Embryonic facial prominence (tissue), 1 donor: ENCODE data around the gene CACNA1S.

Experiments used
- DNase-seq: peaks from one replicate; pipeline ENCODE4 v3.0.0-alpha.2; 2016; ENCODE audit errors: extremely low spot score

The CACNA1S gene

DNA sequence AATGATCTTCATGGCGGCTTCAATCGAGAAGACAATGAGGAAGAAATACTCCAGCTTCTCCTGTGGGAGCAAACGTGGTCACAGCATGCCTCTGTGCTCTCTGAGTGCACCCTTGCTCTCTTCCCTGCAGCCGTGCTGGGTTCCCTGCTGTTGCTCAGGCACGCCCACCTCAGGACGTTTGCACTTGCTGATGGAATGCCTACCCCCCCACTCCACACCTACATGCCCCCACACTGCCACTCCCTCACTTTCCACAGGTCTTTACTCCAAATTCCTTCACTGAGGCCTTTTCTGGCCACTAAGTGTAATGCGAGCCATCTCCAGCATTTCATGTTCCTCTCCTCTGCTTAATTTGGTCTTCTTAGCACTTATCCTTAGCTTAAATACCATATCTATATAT, 18.3 kb downstream of the CACNA1S start:
- DNase-seq = no peak

- no peak for DNase-seq
Measured at GRCh38 chr1:201093561-201093960, 18.7 kb downstream of the CACNA1S start.

- no peak for DNase-seq
Measured at GRCh38 chr1:201092738-201093137, 19.5 kb downstream of the CACNA1S start.

DNA sequence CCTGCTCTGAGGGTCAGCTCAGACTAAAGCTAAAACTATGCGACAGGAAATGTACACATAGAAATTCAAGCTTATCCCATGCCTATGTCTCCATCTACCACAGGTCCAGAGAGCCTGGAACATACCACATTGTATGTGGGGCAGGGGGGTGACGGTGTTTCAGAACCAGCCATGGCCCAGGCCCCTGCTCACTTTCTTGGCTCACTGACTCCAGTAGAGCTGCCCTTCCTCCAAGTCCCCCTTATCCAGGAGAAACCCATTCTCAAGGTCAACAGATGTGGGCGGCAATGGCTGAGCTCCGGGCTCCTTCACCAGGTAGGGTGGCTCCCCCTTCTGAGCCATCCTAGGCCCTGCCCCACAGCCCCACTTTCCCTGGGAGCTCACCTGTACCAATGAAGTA, 21.0 kb downstream of the CACNA1S start:
- DNase-seq = no peak

DNA sequence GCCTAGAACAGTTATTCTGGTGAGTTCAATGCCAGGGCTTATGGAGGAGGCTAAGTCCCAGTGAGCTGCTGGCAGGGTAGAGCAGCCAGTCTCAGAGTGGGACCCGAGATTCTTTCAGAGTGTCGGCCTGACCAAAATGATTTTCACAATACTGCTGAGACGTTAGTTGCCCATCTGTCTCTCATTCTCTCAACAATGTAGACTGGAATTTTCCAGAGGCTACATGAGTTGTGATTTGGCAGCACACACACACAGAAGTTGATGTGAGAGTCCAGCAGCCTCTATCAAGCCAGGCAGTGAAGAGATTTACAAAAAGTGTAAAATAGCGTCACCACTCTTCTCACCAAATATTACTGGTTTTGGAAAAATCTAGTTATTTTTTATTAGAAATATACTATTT, 21.7 kb downstream of the CACNA1S start:
- no peak for DNase-seq

- no peak for DNase-seq
Measured at GRCh38 chr1:201089596-201089995, 22.6 kb downstream of the CACNA1S start.

DNA sequence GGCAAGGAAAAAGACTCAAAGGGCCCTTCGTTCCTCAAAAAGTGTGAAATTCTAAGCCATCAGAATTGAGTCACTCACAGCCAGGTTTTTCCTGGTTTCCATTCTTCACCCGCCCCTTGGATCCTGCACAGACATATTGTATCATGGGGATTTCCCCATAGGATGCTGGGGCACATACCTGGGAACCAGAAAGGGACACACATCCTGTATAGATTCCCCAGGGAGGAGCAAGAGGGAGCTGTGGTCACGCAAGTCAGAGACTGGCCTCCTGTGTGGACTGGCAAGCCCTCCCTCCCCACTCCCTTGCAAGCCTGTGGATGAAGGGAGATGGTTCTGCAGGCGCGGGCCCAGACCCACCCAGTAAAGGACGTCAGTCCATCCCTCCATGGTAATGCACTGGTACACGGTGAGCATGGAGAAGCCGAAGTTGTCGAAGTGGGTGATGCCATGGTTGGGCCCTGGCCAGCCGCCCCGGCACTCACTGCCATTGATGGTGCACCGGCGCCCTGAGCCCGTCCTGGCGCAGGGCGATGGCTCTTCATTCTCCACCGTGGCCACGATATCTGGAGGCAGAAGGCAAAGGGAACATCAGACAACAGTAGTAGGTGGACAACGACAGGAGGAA, 23.2 kb downstream of the CACNA1S start:
- DNase-seq = no peak

DNA sequence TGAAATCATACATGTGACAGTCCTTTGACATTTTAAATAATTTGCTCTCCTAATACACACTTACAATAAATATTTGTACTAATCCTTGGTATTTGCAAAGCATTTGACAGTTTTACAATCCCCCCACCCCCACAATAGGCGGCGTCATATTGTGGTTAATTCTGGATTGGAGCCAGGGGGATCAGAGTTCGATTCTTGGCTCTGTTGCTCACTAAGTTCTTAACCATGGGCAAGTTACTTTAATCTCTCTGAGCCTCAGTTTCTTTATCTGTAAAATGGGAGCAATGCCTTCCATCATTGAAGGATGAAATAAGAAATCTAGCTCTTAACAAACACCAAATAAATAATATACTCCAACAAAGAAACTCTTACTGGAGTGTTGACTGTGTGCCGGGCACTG, 23.8 kb downstream of the CACNA1S start:
- DNase-seq = no peak

DNA sequence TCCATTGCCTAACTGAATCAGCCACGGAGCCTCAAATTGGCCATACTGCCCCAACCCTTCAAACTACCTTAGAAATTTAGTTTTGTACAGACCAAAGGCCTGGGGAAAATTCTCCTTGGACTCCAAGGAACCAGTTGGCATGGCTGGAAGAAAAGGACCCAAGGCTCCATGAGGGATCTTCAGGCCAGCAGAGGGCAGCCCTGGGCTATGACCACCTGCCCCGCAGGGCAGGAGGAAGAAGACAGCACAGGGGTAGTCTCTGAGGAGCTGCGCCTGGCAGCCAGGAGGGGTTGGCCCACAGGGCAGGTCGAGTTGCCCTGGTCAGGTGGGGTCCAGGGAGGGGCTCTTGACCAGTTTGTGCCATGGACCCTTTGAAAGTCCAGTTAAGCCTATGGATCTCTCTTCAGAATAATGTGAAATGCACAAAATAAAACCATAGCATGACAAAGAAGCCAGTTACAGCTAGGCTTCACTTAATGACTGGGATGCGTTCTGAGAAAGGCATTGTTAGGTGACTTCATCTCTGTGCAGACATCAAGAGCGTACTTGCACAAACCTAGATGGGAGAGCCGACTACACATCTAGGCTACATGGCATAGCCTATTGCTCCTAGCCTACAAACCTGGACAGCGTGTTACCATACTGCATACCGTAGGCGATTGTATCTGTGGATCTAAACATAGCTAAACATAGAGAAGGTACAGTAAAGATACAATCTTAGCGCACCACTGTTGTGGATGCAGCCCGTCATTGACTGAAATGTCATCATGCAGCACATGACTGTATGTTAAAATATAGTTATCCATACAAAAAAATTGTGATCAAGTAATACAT, 26.1 kb downstream of the CACNA1S start:
- DNase-seq = no peak

DNA sequence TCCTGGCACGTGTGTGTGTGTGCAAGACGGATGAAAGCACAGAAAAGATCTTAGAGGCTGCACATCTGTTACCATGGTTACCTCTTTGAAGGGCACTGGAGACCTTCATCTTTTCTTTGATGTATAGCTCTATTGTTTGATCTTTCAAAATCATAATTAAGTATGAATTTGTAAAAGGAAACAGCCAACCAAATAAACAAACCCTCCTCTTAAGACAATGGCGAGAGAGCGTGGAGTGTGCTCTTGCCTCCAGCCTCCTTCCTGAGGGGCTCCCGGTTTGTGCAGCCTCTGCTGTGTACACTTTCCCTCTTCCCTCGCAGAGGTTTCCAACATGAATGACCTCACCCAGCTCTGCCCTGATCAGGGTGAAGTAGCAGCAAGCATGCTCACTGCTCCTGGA, 27.9 kb downstream of the CACNA1S start:
- DNase-seq = no peak

GRCh38 chr1:201083741-201084140, 28.5 kb downstream of the CACNA1S start:
- DNase-seq = no peak

DNA sequence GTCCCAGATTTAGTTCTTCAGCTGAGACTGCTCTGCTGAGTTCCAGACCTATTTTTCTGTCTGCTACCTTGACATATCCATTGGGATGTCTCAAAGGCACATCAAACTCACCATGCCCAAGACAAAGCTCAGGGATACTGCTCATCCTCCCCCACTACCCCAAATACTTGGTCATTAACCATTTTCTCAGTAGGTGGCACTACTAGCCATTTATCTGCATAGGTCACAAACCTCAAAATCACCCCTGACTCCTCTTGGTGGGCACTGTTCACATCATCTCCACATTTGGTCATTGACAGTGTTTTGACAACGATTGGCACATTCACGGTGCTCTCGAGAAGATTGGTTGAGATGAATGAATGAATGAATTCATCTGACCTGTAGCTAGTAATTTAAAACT, 32.1 kb downstream of the CACNA1S start:
- DNase-seq = no peak

GRCh38 chr1:201077736-201078135, 34.5 kb downstream of the CACNA1S start:
- no peak for DNase-seq

GRCh38 chr1:201077116-201077515, 35.1 kb downstream of the CACNA1S start:
- no peak for DNase-seq

DNA sequence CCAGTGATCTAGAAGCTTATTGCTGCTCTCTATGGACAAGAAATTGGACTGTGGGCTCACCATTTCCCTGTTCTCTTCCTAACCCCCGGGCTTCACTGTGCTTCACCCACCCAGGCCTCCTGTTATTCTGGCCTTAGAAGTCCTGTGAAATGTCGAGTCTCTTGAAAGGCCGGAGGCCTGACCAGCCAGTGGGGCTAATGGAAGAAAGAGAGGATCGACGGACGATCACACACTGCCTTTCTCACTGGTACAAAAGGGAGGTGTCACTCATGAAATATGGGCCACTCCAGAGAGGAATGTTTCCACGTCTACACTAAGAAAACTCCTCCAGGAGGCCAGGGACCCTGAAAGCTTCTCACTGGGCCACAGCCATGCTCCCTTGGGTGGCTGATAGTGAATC, 36.1 kb downstream of the CACNA1S start:
- DNase-seq = no peak

DNA sequence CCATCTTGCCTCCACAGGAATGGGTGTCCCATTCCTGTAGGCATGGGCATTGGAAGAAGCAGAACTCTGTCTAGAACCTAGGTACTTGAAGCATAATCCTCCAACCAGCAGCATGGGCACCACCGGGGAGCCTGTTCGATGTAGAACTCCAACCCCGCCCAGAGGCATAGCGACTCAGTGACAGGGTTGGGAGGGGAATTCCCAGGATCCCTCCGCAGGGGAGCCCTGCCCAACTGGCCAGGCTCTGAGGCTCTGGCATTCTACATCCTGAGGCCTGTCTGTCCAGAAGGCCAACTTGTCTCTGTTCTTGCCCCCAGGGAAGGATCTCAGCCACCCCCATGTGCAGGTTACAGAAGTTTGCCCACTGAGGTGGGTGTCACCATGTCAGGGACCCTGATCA, 38.2 kb downstream of the CACNA1S start:
- DNase-seq = no peak

DNA sequence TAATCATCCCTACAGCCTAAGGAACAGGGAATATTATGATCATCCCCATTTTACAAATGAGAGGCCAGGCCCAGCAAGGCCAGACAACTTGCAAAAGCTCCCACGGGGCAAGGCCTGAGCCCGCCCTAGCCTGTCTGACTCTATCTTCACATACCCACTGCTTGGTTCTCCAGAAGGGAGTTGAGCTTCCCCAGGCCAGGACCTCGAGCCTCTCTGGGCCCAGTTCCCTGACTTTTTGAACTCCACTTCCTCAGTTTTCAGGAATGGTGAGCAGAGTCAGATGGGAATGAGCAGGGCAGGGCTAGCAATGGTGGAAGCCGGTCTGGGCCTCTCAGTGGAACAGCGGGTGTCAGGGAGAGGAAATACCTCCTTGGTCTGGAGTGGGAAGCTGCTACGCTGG, 39.3 kb downstream of the CACNA1S start:
- no peak for DNase-seq

- DNase-seq = no peak
Measured at GRCh38 chr1:201072149-201072548, 40.1 kb downstream of the CACNA1S start.

GRCh38 chr1:201069636-201070035, 42.6 kb downstream of the CACNA1S start:
- no peak for DNase-seq

DNA sequence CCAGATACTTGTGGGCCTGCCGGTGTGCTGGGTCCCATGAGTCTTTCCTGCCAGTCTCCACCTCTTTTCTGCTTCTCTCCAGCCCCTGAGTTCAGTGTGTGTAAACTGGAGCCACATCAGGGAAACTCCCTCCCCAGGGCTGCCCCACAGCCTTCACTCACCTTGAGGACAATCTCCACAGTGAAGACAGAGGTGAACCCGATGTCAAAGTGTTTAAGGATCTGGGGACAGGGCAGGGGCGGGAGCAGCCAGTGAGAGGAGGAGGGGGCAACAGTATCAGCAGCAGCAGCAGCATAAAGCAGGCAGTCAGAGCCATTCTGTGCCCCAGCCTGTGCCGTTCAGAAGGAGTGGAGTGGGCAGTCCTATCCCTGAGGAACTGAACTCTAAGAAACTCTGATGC, 43.2 kb downstream of the CACNA1S start:
- DNase-seq = no peak

- DNase-seq = no peak
Measured at GRCh38 chr1:201066986-201067385, 45.2 kb downstream of the CACNA1S start.

DNA sequence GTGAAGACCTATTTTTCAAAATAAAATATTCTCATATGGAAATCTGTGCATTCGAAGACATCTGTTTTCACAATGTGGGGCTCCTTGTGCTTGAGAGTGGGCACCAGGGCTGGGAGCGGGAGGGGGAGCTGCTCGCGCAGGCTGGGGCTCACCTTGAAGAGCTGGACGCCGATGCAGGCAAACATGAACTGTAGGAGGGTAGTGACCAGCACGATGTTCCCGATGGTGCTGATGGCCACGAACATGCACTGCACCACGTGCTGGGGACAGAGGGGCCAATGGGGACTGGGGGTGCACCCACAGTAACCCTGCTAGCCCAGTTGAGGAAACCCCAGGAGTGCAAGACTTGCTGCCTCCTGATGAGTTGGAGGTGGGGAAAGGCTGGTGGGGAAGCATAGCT, 46.5 kb downstream of the CACNA1S start:
- DNase-seq = no peak

GRCh38 chr1:201064806-201065205, 47.4 kb downstream of the CACNA1S start:
- DNase-seq = no peak

GRCh38 chr1:201063145-201063544, 49.1 kb downstream of the CACNA1S start:
- DNase-seq = no peak
